NOMO-1 treated with DMSO at 0.1 percent for 48 hours (cell line): ENCODE measurements around the gene SLC6A5.

ENCODE experiments used
- DNase-seq: peaks from one replicate; lab custom pipeline; 2025; ENCODE audit not compliant: unreplicated experiment; lab: John Stamatoyannopoulos, UW

Gene SLC6A5

DNA sequence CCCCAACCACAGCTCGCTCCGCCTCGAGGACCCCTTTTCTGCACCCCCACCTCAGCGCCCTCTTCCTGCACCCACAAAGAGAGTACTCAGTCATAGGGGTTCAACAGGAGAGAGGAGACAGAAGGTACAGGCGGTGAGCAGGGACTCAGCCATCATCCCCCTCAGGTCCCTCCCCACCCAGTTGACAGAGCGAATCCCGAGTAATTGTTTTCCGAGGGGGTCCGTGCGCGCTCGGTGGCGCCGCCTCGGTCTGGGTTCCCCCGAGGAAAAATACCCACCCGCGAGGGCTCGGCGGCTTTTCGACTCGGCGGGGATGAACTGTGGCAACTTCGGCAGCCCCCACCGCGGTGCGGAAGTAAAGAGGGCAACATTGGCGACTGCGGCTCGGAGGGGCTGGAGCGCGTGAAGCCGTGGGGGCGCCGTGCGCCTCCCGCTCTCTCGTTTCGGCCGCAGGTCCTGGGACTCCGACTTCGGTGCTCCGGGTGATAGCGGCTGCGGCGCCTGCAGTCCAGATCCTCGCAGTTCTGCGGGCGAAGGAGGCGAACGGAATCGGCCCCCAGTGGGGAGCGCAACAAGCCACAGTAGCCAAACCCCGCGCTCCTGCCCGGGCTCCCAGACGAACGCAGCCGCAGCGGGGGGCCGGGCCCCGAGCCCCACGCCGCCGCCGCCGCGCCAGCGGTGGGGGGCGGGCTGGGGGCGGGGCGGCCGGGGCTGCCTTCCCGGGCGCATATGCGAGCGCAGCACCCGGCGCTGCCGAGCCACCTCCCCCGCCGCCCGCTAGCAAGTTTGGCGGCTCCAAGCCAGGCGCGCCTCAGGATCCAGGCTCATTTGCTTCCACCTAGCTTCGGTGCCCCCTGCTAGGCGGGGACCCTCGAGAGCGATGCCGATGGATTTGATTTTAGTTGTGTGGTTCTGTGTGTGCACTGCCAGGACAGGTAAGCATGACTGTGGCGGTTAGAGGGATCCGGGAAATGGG is 69.7 kb downstream of the SLC6A5 start, which contains the start of gene NELL1:
Gene NELL1, plus strand, starts transcription at position 743 of the 976 bp plus-strand sequence.
- no peak for DNase-seq

DNA sequence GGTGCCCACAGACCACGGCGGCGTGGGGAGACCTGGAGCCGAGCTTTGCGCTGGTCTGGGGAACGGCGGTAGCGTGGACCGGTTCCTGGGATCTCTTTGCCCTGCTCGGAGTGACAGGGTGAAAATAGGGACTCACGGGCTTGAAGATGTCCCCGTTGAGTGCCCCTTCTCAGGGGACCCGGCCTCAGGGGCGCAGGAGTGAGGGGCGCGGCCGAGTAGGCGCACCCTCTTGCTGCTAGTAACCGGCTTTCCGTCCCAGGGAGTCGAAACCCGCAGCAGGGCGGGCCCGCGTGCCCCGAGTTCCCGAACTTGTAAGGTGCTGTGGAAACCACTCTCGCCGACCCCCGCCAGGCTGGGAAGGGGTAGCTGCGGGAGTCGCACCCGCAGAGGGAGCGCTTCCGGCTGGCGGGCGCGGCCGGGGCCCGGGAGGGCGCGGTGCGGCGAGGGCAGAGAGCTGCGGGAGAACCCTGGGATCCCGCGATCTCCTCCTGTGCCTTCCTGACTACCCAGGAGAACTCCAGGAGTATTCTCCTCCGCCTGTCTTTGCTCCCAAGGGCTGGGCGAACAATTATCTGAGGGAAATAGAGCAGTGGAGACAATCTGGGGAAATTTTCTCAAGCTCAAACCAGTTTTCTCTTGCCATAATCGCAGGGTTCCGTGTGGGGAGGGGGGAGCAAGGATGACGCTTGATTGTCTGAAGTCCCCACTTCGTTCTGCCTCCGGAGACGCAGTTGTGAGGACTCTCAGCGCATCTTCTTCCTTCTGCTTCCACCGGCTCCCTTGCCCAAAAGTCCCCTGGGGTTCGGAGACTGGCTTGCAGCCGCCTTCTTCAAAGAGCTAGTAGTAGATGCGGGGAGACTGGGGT is 70.6 kb downstream of the SLC6A5 start:
- DNase-seq = no peak

DNA sequence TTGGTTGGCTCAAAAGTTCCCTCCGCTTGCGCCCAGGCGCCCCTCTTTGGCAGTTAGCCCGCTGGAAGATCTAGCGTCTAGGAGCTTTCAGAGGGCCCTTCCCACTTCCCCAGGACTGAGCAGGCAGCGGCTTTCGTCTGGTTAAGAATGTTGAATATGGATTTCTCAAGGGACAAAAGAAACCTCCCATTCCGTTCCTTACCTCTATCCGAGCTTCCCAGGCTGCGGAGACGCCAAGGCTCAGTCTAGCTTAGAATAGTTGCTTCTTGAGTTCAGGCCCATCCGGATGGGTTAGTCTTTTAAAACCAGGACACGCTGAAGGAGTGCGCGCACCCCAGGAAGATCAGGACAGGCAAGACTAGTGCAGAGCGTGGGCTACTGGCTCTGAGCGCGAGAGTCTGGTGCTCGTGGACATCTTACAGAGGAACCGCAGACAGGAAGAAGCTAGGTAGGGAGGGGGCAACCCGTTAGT is 71.6 kb downstream of the SLC6A5 start:
- no peak for DNase-seq

DNA sequence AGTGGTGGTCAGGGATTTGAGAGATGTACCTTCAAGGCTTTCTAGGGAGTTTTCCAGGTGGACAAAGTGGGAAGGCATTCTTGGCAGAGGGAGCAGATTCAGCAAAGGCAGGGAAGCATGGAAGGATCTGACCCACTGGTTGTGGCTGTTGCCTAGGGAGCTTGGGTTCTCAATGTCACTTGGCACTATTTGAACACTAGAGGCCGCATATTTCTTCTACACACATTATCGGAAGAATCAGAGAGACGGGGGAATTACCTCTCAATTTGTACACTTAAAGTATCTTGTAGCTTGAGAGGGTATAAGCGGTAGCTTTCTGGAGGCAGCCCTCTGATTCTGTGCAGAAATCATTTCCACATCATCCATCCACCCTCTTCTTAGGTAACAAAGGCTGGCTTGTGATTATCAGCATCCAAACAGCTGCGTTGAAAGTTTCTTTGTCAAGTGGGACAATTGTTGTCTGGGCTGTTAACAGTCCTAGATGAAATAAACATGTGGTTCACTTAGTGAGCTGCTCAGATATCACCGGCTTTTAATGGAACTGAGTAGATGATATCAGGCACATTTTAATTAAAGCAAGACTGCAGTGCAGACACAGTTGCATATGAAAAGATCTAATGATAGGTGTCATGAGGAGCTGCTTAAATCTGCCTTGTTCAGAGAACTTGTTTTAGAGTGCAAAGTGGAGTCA is 72.6 kb downstream of the SLC6A5 start:
- peak; percentile 2 for DNase-seq

DNA sequence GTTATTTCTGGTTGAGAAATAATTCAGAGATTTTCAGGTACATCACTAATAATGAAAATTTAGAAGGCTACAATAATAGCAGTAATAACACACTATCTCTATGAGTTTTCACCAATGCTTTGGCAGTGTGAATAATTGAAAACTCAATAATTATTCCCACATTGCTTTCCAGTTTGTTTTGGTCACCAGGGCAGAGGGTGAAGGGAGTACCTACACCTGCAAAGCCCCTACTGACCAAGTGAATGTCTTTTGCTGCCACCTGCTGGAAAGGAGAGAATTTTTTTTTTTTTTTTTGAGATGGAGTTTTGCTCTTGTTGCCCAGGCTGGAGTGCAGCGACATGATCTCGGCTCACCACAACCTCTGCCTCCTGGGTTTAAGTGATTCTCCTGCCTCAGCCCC is 73.2 kb downstream of the SLC6A5 start:
- DNase-seq = no peak

DNA sequence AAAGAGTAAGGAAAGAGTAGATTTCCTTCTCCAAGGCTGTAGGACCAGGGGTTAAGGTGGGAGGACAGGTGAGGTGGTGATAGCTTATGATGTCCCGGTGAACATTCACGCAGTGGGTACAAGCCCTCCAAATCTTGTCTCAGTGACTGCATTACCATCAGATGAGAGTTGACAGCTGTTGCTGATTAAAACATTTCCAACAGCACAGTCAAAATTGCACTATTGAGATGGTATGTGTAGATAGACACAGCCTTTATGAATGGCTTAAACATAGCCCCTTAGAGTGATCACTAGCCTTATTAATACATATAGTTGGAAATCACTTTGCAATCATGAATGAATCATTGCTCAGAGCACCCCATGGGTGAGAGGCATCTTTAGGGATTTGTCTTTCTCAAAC is 77.2 kb downstream of the SLC6A5 start:
- DNase-seq = no peak

DNA sequence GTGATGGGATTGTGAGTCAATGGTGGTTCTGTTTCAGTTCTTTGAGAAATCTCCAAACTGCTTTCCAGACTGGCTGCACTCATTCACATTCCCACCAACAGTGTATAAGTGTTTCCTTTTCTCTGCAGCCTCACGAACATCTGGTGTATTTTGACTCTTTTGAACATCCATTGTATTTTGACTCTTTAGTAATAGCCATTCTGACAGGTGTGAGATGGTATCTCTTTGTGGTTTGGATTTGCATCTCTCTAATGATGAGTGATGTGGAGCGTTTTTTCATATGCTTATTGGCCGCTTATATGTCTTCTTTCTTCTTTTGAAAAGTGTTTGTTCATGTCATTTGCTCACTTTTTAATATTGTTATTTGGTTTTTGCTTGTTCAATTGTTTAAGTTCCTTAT is 89.4 kb downstream of the SLC6A5 start:
- no peak for DNase-seq

DNA sequence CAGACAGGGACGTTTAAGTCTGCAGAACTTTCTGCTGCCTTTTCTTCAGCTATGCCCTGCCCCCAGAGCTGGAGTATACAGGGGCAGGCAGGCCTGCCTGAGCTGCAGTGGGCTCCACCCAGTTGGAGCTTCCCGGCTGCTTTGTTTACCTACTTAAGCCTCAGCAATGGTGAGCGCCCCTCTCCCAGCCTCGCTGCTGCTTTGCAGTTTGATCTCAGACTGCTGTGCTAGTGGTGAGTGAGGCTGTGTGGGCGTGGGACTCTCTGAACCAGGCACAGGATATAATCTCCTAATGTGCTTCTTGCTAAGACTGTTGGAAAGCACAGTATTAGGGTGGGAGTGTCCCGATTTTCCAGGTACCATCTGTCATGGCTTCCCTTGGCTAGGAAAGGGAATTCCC is 108.5 kb downstream of the SLC6A5 start:
- DNase-seq = no peak
